NCI-H446 (cell line): Measurements from ENCODE around the gene ZNF407.

Source experiments
- DNase-seq, 2 experiments: peaks; one replicate each; lab custom pipeline; 2025; lab: John Stamatoyannopoulos, UW

Gene ZNF407

GRCh38 chr18:74724186-74724585 lies 126.5 kb downstream of the ZNF407 start:
- no peak for DNase-seq

GRCh38 chr18:74725690-74726089 lies 128.0 kb downstream of the ZNF407 start:
- no peak for DNase-seq

GRCh38 chr18:74728586-74728985 lies 130.9 kb downstream of the ZNF407 start:
- DNase-seq = no peak

- no peak for DNase-seq
Observed at GRCh38 chr18:74731097-74731496, 133.4 kb downstream of the ZNF407 start.

GRCh38 chr18:74732380-74732779 lies 134.7 kb downstream of the ZNF407 start:
- DNase-seq = no peak

- no peak for DNase-seq
Observed at GRCh38 chr18:74733598-74733997, 135.9 kb downstream of the ZNF407 start.

- no peak for DNase-seq
Observed at GRCh38 chr18:74734013-74734444, 136.4 kb downstream of the ZNF407 start.

- no peak for DNase-seq
Observed at GRCh38 chr18:74739926-74740325, 142.3 kb downstream of the ZNF407 start.

GRCh38 chr18:74742573-74743243 lies 145.0 kb downstream of the ZNF407 start:
- DNase-seq = no peak

- DNase-seq = no peak
Observed at GRCh38 chr18:74745633-74746403, 148.1 kb downstream of the ZNF407 start.

- DNase-seq = no peak
Observed at GRCh38 chr18:74748809-74749208, 151.1 kb downstream of the ZNF407 start.

- no peak for DNase-seq
Observed at GRCh38 chr18:74758995-74759394, 161.3 kb downstream of the ZNF407 start.

GRCh38 chr18:74760026-74760425 lies 162.4 kb downstream of the ZNF407 start:
- DNase-seq = no peak

- no peak for DNase-seq
Observed at GRCh38 chr18:74760436-74760835, 162.8 kb downstream of the ZNF407 start.

- no peak for DNase-seq
Observed at GRCh38 chr18:74766251-74766650, 168.6 kb downstream of the ZNF407 start.

- DNase-seq = no peak
Observed at GRCh38 chr18:74768096-74768495, 170.4 kb downstream of the ZNF407 start.

- DNase-seq = no peak
Observed at GRCh38 chr18:74773171-74773624, 175.5 kb downstream of the ZNF407 start.

- no peak for DNase-seq
Observed at GRCh38 chr18:74774486-74774885, 176.8 kb downstream of the ZNF407 start.

- DNase-seq = no peak
Observed at GRCh38 chr18:74775239-74775638, 177.6 kb downstream of the ZNF407 start.

- no peak for DNase-seq
Observed at GRCh38 chr18:74778191-74778847, 180.6 kb downstream of the ZNF407 start.

- DNase-seq = no peak
Observed at GRCh38 chr18:74784752-74785151, 187.1 kb downstream of the ZNF407 start.

- DNase-seq = no peak
Observed at GRCh38 chr18:74785632-74786031, 188.0 kb downstream of the ZNF407 start.

GRCh38 chr18:74788657-74789056 lies 191.0 kb downstream of the ZNF407 start:
- DNase-seq = no peak
